T-helper 1 cell treated with Interleukin-12 subunit alpha and Interleukin-12 subunit beta and Interleukin-4 antibody, amounts not matched to agents 30 μg/mL and 1 μg/mL, for 36 hours (primary cell): ENCODE data around the gene BAHD1.
"Not testable (repeated sequence)": the region's sequence is repeated elsewhere in the genome, so short reads cannot be mapped to it uniquely, and the experiment has no call there.

Source experiments
- H3K27ac Mint-ChIP-seq: one replicate; pipeline ENCODE4 v1.8.0; 2021; ENCODE audit warnings: mild to moderate bottlenecking, mixed read lengths
- H3K27me3 Mint-ChIP-seq: one replicate; pipeline ENCODE4 v1.8.0; 2021; ENCODE audit warnings: low read depth, mixed read lengths
- H3K36me3 Mint-ChIP-seq: one replicate; pipeline ENCODE4 v1.8.0; 2021; ENCODE audit warnings: low read depth, mixed read lengths
- H3K4me1 Mint-ChIP-seq: one replicate; pipeline ENCODE4 v1.8.0; 2021; ENCODE audit warnings: low read depth, mixed read lengths
- H3K4me3 Mint-ChIP-seq: one replicate; pipeline ENCODE4 v1.8.0; 2021; ENCODE audit warnings: mild to moderate bottlenecking, moderate library complexity, mixed read lengths
- H3K9me3 Mint-ChIP-seq: one replicate; pipeline ENCODE4 v1.8.0; 2021; ENCODE audit warnings: mixed read lengths

The BAHD1 gene

DNA sequence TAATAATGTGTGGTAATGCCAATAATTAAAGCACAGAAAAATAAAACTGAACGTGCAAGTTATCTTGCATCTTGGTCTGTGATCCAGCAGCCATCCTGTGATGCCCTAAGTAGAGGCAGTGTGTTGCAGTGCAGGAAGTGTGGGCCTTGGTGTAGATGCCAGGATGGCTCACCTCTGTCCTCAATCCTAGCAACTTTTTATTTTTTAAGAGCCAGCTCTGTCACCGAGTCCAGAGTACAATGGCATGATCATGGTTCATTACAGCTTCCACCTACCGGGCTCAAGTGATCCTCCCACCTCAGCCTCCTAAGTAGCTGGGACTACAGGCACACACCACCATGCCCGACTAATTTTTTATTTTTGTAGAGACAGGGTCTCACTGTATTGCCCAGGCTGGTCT lies 7.6 kb downstream of the BAHD1 start:
- peaks cover 14% of the 10 kb centered on the region for H3K27me3 Mint-ChIP-seq
- H3K36me3 Mint-ChIP-seq = peaks cover 11% of the 10 kb centered on the region
- H3K27ac Mint-ChIP-seq = no peak overlapping the region
- H3K4me1 Mint-ChIP-seq = peaks cover 46% of the 10 kb centered on the region
- H3K9me3 Mint-ChIP-seq = no peaks in the 10 kb centered on the region
- no peak overlapping the region for H3K4me3 Mint-ChIP-seq

DNA sequence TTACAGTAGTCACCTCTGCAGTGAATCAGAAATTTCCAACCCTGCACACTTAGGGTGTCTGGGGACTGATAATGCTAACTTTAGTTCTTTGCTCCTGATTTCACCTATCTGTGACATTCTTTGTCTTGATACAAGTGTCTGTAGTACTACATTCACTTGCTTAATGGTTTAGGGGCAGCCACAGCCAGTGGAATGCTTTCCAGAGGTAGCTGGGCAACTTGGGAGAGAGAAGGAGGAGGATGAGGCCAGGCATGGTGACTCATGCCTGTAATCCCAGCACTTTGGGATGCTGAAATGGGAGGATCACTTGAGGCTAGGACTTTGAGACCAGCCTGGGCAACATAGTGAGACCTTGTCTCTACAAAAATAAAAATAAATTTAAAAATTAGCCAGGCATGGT lies 8.5 kb downstream of the BAHD1 start:
- peaks cover 5% of the 10 kb centered on the region for H3K27me3 Mint-ChIP-seq
- H3K36me3 Mint-ChIP-seq = peaks cover 4% of the 10 kb centered on the region
- H3K4me3 Mint-ChIP-seq = no peak overlapping the region
- no peaks in the 10 kb centered on the region for H3K9me3 Mint-ChIP-seq
- peaks cover 46% of the 10 kb centered on the region for H3K4me1 Mint-ChIP-seq
- H3K27ac Mint-ChIP-seq = no peak overlapping the region

- Mint-ChIP-seq H3K27me3 (peaks cover under 1% of the 10 kb centered on the region), H3K36me3 (peaks cover 4% of the 10 kb centered on the region), H3K9me3 (no peaks in the 10 kb centered on the region), H3K27ac (no peak overlapping the region), H3K4me1 (peaks cover 47% of the 10 kb centered on the region), H3K4me3 (no peak overlapping the region)
Measured at GRCh38 chr15:40450047-40450446, 9.3 kb downstream of the BAHD1 start.

DNA sequence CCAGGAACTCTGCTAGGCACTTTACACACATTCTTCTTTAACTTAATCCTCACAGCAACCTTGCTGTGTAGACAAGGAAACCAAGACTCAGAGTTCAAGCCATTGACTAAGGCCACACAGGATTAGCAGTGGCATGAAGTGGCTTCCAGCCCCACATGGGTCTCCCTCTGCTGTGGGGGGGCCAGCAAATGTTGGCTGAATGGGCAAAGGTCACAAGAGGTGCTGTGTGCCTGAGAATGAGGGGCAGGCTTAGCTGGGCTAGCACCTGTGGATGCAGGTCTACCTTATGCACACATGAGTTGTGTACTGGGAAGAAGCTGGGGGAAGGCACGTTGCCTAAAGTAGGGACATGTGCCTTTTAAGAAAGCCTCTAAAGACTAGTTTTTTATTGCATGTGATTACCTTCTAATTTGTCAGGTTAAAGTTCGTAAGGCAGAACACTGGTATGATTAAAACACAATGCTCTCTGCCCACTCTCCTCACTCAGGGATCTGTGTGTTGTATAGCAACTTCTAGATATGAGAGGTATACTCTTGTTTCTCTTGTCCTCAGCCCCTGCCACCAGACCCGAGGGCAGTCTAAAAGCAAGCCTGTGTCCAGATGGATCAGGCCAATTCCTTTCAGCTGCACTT lies 10.9 kb downstream of the BAHD1 start:
- Mint-ChIP-seq H3K27me3 (no peaks in the 10 kb centered on the region), H3K36me3 (peaks cover 4% of the 10 kb centered on the region), H3K4me1 (peaks cover 55% of the 10 kb centered on the region)

DNA sequence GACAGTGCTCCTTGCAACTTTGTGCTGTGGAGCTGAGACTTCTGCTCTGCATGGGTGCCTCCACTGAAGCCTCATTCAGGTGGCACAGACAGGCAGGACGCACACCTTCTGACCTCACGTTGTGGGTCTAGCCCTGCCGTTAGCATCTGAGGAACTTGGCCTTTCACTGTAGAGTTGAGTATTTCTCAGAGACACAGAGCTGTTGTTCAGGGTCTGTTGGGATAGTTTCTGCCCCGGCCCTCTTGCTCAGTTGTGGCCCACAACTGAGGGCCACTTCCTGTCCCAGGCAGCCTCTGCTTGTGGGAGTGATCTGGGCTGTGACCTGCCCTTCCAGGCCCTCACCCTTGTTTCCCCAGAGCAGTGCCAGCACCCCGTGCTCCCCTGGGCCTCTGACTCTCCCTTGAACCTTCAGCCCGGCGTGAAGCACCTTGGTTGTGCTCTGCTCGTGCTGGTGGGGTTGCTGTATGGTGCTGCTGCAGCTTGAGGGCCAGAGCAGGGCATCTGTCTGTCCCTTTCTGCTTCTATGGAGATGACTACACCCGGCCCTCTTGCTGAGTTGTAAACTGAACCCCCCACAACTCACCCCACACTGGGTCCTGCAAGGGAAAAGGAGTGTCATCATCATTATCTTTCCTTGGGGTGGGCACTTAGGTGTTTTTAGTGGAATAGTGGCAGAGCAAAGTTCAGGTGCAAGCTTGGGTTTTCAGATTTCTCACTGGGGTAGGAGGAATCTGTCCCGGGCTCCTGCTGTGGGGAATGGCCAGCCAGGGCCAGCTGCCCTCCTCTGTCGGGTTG lies 11.7 kb downstream of the BAHD1 start:
- H3K4me3 Mint-ChIP-seq = peak overlapping the region; percentile 38
- no peaks in the 10 kb centered on the region for H3K9me3 Mint-ChIP-seq
- H3K36me3 Mint-ChIP-seq = peaks cover 4% of the 10 kb centered on the region
- no peaks in the 10 kb centered on the region for H3K27me3 Mint-ChIP-seq
- H3K27ac Mint-ChIP-seq = peak overlapping the region; percentile 70
- H3K4me1 Mint-ChIP-seq = peaks cover 61% of the 10 kb centered on the region

More for the DNA sequence above, 10.9 kb downstream of the BAHD1 start:
- no peaks in the 10 kb centered on the region for H3K9me3 Mint-ChIP-seq
- H3K27ac Mint-ChIP-seq = peak overlapping the region; percentile 70
- H3K4me3 Mint-ChIP-seq = no peak overlapping the region

- not testable (repeated sequence) for H3K9me3 Mint-ChIP-seq, H3K36me3 Mint-ChIP-seq, H3K27me3 Mint-ChIP-seq
- H3K4me3 Mint-ChIP-seq = peak overlapping the region; percentile 54
- peaks cover 61% of the 10 kb centered on the region for H3K4me1 Mint-ChIP-seq
- peak overlapping the region; percentile 66 for H3K27ac Mint-ChIP-seq
Measured at GRCh38 chr15:40453941-40454340, 13.2 kb downstream of the BAHD1 start.

- Mint-ChIP-seq H3K27me3 (no peaks in the 10 kb centered on the region), H3K4me3 (peak overlapping the region; percentile 17), H3K9me3 (no peaks in the 10 kb centered on the region), H3K27ac (peak overlapping the region; percentile 42), H3K4me1 (peaks cover 58% of the 10 kb centered on the region), H3K36me3 (peaks cover 4% of the 10 kb centered on the region)
Measured at GRCh38 chr15:40454904-40455391, 14.2 kb downstream of the BAHD1 start.

DNA sequence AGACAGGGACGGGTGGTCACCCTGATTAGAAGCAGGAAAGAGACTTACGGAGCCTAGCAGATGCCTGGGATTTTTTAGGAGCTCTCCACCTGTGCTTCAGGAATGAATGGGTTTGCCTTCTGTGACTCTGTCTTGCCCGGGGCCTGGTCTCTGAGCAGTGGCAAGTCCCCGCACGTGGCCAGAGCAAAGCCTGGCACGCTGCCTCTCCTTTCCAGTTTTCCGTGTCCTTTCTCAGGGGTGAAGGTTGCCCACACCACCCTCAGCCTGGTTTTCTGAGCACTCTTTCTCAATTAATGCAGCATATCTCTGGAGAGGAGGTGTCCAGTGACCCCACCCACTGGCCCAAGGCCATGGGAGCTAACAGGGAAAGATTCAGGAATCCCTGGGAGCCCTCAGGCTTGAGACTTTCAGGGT lies 15.6 kb downstream of the BAHD1 start:
- Mint-ChIP-seq H3K27me3 (no peaks in the 10 kb centered on the region), H3K9me3 (no peaks in the 10 kb centered on the region), H3K4me1 (peaks cover 49% of the 10 kb centered on the region), H3K27ac (no peak overlapping the region), H3K4me3 (no peak overlapping the region), H3K36me3 (peaks cover 1% of the 10 kb centered on the region)

DNA sequence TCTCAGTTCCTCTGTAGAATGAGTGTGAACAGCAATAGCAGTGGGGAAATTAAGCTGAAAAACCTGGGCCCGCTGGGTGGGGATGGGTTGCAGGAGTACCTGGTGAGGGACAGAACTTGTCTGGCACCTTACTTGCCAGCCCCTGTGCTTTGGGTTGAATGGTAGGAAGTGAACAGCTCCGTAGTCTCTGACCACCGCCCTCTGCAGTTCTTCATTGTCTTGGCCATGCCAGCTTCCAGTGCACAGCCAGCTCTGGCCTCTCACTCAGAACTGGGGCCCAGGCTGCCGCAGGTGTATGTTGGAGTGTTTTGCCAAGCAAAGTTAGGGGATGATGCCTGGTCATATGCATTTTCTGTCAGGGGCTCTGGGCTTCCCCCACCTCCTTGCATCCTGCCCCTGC lies 16.0 kb downstream of the BAHD1 start:
- H3K9me3 Mint-ChIP-seq = no peaks in the 10 kb centered on the region
- H3K4me1 Mint-ChIP-seq = peaks cover 45% of the 10 kb centered on the region
- no peak overlapping the region for H3K4me3 Mint-ChIP-seq
- H3K36me3 Mint-ChIP-seq = no peaks in the 10 kb centered on the region
- no peaks in the 10 kb centered on the region for H3K27me3 Mint-ChIP-seq
- H3K27ac Mint-ChIP-seq = no peak overlapping the region

GRCh38 chr15:40458495-40459371 lies 18.0 kb downstream of the BAHD1 start:
- H3K4me3 Mint-ChIP-seq = no peak overlapping the region
- no peak overlapping the region for H3K27ac Mint-ChIP-seq
- H3K36me3 Mint-ChIP-seq = no peaks in the 10 kb centered on the region
- H3K9me3 Mint-ChIP-seq = no peaks in the 10 kb centered on the region
- H3K27me3 Mint-ChIP-seq = no peaks in the 10 kb centered on the region
- peaks cover 26% of the 10 kb centered on the region for H3K4me1 Mint-ChIP-seq

DNA sequence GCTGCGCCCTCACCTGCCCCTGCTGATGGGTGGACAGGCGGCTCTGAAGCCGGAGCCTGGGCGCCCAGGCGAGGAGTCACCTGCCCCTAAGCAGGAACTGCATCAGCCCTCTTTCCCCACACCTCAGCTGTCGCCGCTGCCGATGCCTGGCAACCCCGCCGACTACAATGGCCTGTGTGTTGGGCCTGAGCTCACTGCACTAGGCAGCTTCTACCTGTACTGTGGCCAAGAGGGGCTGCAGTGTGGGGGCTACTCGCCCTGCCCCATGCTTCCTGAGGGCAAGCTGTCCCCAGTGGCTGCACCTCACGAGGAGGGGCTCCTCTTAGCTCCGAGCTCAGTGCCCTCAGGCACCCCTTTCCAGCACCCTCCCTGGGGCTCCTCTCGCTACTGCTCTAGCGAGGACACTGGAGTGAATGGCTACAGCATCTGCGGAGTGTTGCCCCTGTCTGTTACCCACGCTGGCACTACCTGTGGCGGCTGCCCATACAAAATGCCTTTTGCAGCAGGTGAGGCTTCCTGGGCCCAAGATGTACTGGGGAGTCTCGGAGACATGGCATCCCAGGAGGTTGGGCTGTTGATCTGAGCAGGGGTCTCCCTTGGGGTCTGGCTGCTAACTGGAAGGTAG lies 18.8 kb downstream of the BAHD1 start:
- Mint-ChIP-seq H3K36me3 (no peaks in the 10 kb centered on the region), H3K4me1 (peaks cover 18% of the 10 kb centered on the region), H3K9me3 (no peaks in the 10 kb centered on the region), H3K27ac (no peak overlapping the region), H3K4me3 (no peak overlapping the region), H3K27me3 (no peaks in the 10 kb centered on the region)

GRCh38 chr15:40460404-40460803 lies 19.7 kb downstream of the BAHD1 start:
- H3K9me3 Mint-ChIP-seq = no peaks in the 10 kb centered on the region
- no peaks in the 10 kb centered on the region for H3K27me3 Mint-ChIP-seq
- H3K27ac Mint-ChIP-seq = no peak overlapping the region
- H3K4me3 Mint-ChIP-seq = no peak overlapping the region
- peaks cover 2% of the 10 kb centered on the region for H3K36me3 Mint-ChIP-seq
- H3K4me1 Mint-ChIP-seq = peaks cover 14% of the 10 kb centered on the region

- H3K27ac Mint-ChIP-seq = no peak overlapping the region
- H3K27me3 Mint-ChIP-seq = no peaks in the 10 kb centered on the region
- H3K4me3 Mint-ChIP-seq = no peak overlapping the region
- peaks cover 5% of the 10 kb centered on the region for H3K36me3 Mint-ChIP-seq
- H3K9me3 Mint-ChIP-seq = no peaks in the 10 kb centered on the region
- peaks cover 15% of the 10 kb centered on the region for H3K4me1 Mint-ChIP-seq
Measured at GRCh38 chr15:40461958-40462357, 21.2 kb downstream of the BAHD1 start.

GRCh38 chr15:40463279-40463678 lies 22.5 kb downstream of the BAHD1 start:
- H3K4me3 Mint-ChIP-seq = no peak overlapping the region
- no peaks in the 10 kb centered on the region for H3K9me3 Mint-ChIP-seq
- no peak overlapping the region for H3K27ac Mint-ChIP-seq
- peaks cover 15% of the 10 kb centered on the region for H3K4me1 Mint-ChIP-seq
- no peaks in the 10 kb centered on the region for H3K27me3 Mint-ChIP-seq
- H3K36me3 Mint-ChIP-seq = peaks cover 5% of the 10 kb centered on the region
